Uterus (tissue), 4 donors: Measurements from ENCODE around the gene DMRT2. TPM values are rescaled to one million over a fixed set of nuclear protein-coding genes. Genes with fewer than 3 reads are reported as not detected.

ENCODE experiments used
- DNase-seq, 2 donors: peaks; one replicate each; pipeline ENCODE4 v3.0.0-alpha.2; 2019 to 2020
- H3K27ac ChIP-seq, 2 donors: fragments of 200-600 bp; sonication (generic); 1 replicate in 1 of 2; 2 replicates in 1 of 2; pipeline ENCODE4 v1.5.1; 2016 to 2018
- H3K27me3 ChIP-seq, 2 donors: fragments of 200-600 bp; sonication (generic); one replicate each; pipeline ENCODE4 v1.5.1; 2018 to 2019; ENCODE audit warnings: control low read depth in 1 of 2
- H3K36me3 ChIP-seq, 2 donors: fragments of 200-600 bp; sonication (generic); one replicate each; pipeline ENCODE4 v1.5.1; 2019; ENCODE audit warnings: control low read depth in 1 of 2
- H3K4me1 ChIP-seq, 2 donors: fragments of 200-600 bp; sonication (generic); one replicate each; pipeline ENCODE4 v1.5.1; 2018 to 2019; ENCODE audit warnings: control low read depth in 1 of 2
- H3K4me3 ChIP-seq, 2 donors: fragments of 200-600 bp; sonication (generic); 1 replicate in 1 of 2; 2 replicates in 1 of 2; pipeline ENCODE4 v1.5.1; 2018 to 2019; ENCODE audit warnings: mild to moderate bottlenecking in 1 of 2
- H3K9me3 ChIP-seq, 2 donors: fragments of 200-600 bp; sonication (generic); one replicate each; pipeline ENCODE4 v1.5.1; 2019; ENCODE audit warnings: control low read depth in 1 of 2
- CTCF ChIP-seq, 4 experiments: fragments of 200-600 bp in 2 of 4; fragments of 450-650 bp in 2 of 4; sonication (generic) in 2 of 4; IDR thresholded peaks; one replicate each; pipeline ENCODE4 v1.5.1; 2016 to 2019; ENCODE audit warnings: antibody characterized with exemption in 4 of 4, mild to moderate bottlenecking in 2 of 4, moderate library complexity in 1 of 4
- POLR2A ChIP-seq, 2 donors: fragments of 450-650 bp; IDR thresholded peaks; one replicate each; pipeline ENCODE4 v1.6.1; 2016; ENCODE audit warnings: antibody characterized with exemption in 2 of 2, mild to moderate bottlenecking in 1 of 2, moderate library complexity in 1 of 2
- intact Hi-C: fragments of 100-400 bp; cut with DNase I; formaldehyde crosslinking; loops from one replicate; pipeline ENCODE4 v1.15.1; 2023; ENCODE audit warnings: low total_unique reads
- total RNA-seq, 4 donors: library from RNA; depleted of rRNA in 3 of 4; stranded (reverse); fragments of >200 nt in 3 of 4; gene quantifications; one replicate each; pipeline versions ENCODE4 v1.1.0 to v1.2.4, GENCODE V29; 2014 to 2023
- donor health status: DM: yes; HTN: yes; CAD: no.

DMRT2 gene
- total RNA-seq, result 1 to 10 TPM in 1 of 4 donors, not detected in 3; 3.1 TPM

DNA sequence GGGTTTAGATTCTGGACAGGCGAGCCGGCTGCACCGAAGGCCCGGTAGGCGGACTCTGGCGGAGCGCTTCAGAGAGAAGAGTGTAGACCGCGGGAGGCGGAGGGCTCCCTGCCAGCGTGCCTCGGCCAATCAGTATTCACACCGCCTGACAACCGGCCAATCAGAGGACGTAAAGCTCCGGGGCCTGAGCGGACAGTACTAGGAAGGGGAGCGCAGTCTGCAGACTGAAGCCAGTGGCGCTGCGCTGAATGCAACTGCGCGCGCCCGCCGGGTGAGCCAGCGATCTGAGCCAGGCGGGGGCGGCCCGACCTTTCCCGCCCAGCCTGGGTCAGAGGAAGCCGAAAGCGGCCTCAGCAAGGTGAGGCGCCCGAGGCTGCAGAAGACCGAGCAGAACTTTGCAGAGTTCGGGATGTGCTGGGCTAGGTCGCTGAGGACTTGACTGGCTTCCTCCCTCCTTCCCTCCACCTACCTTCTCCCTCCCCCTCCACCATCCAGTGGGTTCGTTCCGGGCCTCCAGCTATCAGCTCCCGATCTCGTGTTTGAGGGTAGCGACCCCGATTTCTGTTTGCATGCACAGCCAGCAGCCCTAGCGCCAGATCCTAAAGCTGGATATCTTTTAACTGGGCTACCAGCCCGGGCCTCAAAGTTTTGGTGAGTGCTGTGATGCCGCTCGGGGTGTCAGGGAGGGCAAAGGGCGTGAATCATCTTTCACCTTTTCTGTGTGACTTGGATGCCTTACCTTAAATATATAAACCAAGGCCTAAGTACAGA is at the start of gene DMRT2:
DMRT2 (plus strand) TSS at position 233 of the 771 bp plus-strand sequence. CDS start 1,257 bp downstream, outside the sequence.
- H3K4me1 ChIP-seq, result peaks cover 0 to 6% of the 10 kb centered on the region in 2 donors

DNA sequence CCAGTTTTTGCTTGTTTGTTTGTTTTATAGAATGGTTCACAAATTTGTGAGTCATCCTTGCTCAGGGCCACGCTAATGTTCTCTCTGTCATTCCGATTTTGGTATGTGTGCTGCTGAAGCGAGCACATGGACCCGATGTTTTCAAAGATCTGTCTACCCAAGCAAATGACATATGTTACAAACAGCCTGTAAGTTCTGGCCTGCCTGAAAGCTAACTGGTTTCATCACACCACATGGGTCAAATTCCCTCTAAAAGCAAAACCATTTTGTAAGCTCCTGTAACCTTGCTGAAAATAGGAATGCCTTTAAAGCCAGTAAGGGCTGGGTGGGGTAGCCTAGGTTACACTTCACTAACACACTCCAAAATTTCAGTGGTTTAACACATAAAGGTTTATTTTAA is 48.3 kb upstream of the DMRT2 start:
- intact Hi-C loops, result no loop called here

More for the DNA sequence above, at the start of gene DMRT2:
- TF ChIP-seq POLR2A (IDR thresholded peaks at IDR 0.05) (no peak), CTCF (IDR thresholded peaks at IDR 0.05) (no peak)
- no peak within 1 kb of the TSS for H3K27ac ChIP-seq
- DNase-seq, result peak; percentile 70 to 83
- H3K27me3 ChIP-seq, result peaks cover 6 to 62% of the 10 kb centered on the region in 2 donors
- intact Hi-C loops, result no loop called here
- H3K36me3 ChIP-seq, result no peaks in the 10 kb centered on the region
- H3K9me3 ChIP-seq, result no peaks in the 10 kb centered on the region
- H3K4me3 ChIP-seq, result no peak within 1 kb of the TSS

GRCh38 chr9:1002678-1003077 is 47.5 kb upstream of the DMRT2 start:
- no peaks in the 10 kb centered on the region for H3K36me3 ChIP-seq
- H3K27me3 ChIP-seq, result no peaks in the 10 kb centered on the region
- no peak for TF ChIP-seq CTCF (IDR thresholded peaks at IDR 0.05)
- H3K9me3 ChIP-seq, result no peaks in the 10 kb centered on the region
- no peak for DNase-seq
- intact Hi-C loops, result no loop called here
- H3K27ac ChIP-seq, result no peak overlapping the region
- H3K4me3 ChIP-seq, result no peak overlapping the region
- H3K4me1 ChIP-seq, result no peaks in the 10 kb centered on the region

More for the DNA sequence above, 48.3 kb upstream of the DMRT2 start:
- Histone ChIP-seq H3K27ac (no peak overlapping the region), H3K4me3 (no peak overlapping the region), H3K4me1 (no peaks in the 10 kb centered on the region), H3K27me3 (no peaks in the 10 kb centered on the region), H3K9me3 (no peaks in the 10 kb centered on the region), H3K36me3 (no peaks in the 10 kb centered on the region)
- no peak for TF ChIP-seq POLR2A (IDR thresholded peaks at IDR 0.05)
- TF ChIP-seq CTCF (IDR thresholded peaks at IDR 0.05), result no peak
- DNase-seq, result no peak

- no peak for DNase-seq
- TF ChIP-seq POLR2A (IDR thresholded peaks at IDR 0.05) (no peak), CTCF (IDR thresholded peaks at IDR 0.05) (peak in 2 of 4 experiments; percentile 28)
- Histone ChIP-seq H3K4me3 (no peak overlapping the region), H3K27me3 (no peaks in the 10 kb centered on the region), H3K36me3 (no peaks in the 10 kb centered on the region), H3K27ac (no peak overlapping the region), H3K4me1 (no peaks in the 10 kb centered on the region), H3K9me3 (no peaks in the 10 kb centered on the region)
- intact Hi-C loops, result no loop called here
Measured at GRCh38 chr9:1005043-1005667, 45.0 kb upstream of the DMRT2 start.

DNA sequence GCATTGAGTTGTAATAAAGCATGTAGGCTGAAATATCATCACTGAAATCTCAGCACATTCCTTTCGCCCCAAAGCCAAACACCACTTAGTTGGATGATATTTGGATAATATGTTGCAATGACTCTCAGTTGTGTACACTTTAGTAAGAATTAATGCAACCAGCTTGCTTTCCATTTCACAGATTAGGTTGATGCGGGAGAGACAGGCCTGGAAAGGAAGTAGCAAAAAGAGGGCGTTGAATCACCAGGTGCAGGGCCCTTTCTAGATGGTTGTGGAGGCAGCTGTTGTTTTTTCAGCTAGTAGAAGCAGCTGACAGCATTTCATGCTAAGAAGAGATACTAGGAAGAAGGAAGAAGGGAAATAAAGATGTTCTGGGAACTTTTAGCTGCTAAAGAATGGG is 42.8 kb upstream of the DMRT2 start:
- no peaks in the 10 kb centered on the region for H3K4me1 ChIP-seq
- TF ChIP-seq POLR2A (IDR thresholded peaks at IDR 0.05), result no peak
- no peak for TF ChIP-seq CTCF (IDR thresholded peaks at IDR 0.05)
- H3K27me3 ChIP-seq, result no peaks in the 10 kb centered on the region
- intact Hi-C loops, result no loop called here
- H3K9me3 ChIP-seq, result no peaks in the 10 kb centered on the region
- H3K27ac ChIP-seq, result no peak overlapping the region
- DNase-seq, result no peak
- no peaks in the 10 kb centered on the region for H3K36me3 ChIP-seq
- no peak overlapping the region for H3K4me3 ChIP-seq
